Measurements from ENCODE around the gene BMP6.

GRCh38 chr6:7680393-7681075, 45.4 kb upstream of the BMP6 start:
- TF ChIP-seq CTCF (IDR thresholded peaks at IDR 0.05; ENCODE audit: low read depth, low read length) (no peak), EZH2phosphoT487 (IDR thresholded peaks at IDR 0.05; ENCODE audit: low read depth) (no peak)

All from OCI-LY3 (cell line).